Activated CD8-positive, alpha-beta memory T cell treated with anti-CD3 and anti-CD28 coated beads for 4 hours (primary cell): Measurements from ENCODE around the gene MAGI1.

ENCODE experiments used
- DNase-seq, 2 donors: peaks; one replicate each; pipeline ENCODE4 v3.0.0-alpha.2; 2020; ENCODE audit warnings: low read depth in 2 of 2

The MAGI1 gene

DNA sequence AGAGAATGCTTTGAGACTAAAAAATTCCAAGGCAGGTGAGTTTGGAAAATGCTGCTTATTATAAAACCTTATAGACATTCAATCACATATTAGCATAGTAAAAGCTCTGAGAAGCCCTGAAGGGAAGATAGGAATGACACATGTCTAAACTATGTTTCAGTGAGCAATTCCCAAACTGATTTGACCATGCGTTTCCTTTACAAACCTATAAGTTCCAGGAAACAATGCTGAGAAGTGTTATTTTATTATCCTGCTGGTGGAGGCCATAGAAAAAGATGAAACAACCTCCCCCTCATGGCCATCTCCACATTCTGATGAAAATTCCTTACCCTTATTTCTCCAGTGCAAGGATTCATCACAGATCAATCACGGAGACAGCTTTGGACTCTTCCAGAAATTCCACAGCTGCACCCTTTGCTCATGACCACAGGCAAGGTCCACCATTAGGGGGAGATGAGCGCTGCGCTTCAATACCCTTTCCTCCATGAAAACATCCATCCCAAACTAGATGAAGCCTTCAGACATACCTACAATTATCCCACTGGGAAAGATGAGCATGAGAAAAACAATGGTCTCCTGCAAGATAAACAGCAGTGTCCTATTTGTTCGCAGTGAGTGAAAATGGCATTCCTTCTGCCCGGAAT lies 372.1 kb downstream of the MAGI1 start:
- no peak for DNase-seq

DNA sequence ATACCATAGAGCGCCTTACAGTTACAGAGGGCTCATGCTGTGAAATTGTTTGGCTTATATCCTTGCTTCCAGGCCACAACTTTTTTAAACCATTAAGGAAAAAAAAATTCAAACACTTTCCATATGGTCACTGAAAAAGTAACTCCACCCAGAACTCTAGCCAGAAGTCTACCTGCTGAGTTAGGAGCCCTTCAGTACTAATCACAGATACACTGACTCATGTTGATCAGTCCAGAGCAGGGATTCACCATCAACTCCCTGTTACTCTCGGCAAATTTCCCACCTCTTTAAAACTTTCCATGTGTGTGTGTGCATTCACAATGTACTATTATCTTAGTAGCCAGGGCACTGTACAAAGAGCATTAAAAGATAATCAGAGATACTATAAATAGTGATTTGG lies 372.8 kb downstream of the MAGI1 start:
- no peak for DNase-seq

DNA sequence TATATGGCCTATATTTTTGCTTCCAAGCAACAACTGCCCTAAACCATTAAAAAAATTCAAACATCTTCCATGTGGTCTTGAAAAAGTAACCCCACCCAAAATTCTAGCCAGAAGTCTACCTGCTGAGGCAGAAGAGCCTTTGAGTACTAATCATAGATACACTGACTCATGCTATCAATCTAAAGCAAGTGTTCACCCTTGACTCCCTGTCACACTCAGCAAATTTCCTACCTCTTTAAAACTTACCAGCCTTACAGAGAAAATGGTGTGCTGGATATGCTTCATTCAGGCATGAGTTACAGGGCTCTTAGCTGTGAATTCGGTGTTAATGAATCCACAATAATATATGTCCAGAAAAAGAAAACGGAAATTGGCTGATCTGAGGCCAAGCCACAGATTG lies 373.8 kb downstream of the MAGI1 start:
- no peak for DNase-seq

DNA sequence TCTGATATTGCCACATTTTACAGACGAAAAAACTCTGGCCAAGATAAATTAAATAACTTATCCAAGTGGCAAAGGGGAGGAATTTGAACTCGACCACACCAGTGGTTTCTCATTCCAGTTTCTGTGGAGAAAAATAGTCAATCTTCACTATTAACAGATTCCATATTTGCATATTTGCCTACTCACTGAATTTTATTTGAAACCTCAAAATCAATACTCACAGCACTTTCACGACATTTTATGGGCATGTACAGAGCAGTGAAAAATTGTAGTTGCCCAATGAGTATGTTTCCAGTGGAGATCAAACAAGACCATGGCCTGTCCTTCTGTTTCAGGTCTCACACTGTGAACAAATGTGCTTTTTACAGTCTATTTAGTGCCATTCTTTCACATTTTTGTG lies 374.3 kb downstream of the MAGI1 start:
- DNase-seq = no peak

DNA sequence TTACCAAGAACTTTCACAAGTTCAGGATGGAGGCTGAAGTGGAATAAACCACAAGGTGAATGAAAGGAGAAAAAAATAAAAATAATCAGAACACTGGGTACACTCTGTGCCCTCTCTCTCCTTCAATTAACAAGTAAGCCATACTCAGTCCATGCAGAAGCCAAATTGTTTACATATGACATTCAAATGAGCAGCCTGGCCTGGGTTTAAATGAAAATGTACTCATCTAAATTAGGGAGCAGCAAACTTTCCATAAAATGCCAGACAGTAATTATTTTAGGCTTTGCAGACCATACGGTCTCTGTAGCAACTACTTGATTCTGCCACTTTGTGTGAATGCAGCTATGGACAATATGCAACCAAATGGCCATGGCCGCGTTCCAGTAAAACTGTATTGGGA lies 376.6 kb downstream of the MAGI1 start:
- no peak for DNase-seq

DNA sequence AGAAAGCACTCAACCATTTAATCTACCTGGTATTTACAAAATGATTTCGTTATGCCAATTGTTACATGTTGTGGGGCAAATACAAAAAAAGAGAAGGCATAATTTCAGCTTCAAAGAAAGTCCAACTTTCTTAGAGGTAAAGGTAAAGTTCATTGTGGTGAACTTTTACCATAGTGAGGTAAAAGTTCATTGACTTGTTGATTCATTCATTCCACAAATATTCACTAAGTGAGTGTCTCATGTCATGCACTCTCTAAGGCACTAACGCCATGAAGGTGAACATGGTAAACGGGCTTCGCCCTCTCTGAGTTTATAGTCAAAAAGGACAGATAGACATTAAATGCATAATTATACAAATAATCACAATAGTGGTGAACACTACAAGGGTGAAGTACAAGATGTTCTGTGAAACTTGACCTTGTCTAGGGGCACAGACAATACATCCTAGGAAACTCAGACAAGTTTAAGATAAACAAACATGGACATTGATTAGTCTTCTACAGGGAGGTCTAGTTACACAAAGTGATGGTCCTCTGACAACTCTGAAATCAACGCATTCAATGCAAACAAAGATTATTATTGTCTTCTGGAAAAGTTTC lies 378.6 kb downstream of the MAGI1 start:
- DNase-seq = no peak

DNA sequence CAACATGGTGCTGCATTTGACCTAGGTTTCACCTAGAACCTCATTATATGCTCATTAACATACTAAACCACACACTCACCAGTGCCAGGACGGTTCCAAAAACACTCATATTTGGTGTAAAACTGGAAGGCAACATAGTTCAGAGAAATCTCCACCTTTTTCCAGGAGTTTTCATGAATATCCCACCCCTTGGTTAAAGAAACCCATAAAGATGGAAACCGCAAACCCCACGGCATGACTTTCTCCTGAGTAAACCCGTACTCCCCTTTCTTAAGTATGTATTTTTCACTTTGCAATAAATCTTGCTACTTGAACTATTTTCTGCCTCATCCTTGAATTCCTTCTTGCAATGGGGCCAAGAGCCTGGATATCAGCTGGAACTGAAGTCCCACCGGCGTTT lies 379.3 kb downstream of the MAGI1 start:
- DNase-seq = no peak

DNA sequence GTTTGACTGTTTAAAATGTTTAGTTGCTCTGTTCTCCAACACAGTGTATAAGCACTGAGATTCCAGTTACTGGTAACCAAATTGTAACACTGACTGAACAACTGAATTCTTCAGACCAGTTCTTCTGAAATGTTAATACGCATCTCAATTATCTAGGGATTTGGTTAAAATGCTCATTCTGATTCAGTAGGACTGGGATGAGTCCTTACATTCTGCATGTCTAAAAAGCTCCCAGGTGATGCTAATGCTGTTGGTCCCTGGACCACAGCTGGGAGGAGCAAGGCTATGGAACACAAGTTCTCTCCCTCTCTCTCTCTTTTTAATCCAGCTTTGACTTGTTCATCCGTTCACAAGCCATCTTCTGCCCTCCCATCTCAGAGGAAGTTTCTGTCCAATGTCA lies 380.3 kb downstream of the MAGI1 start:
- no peak for DNase-seq

DNA sequence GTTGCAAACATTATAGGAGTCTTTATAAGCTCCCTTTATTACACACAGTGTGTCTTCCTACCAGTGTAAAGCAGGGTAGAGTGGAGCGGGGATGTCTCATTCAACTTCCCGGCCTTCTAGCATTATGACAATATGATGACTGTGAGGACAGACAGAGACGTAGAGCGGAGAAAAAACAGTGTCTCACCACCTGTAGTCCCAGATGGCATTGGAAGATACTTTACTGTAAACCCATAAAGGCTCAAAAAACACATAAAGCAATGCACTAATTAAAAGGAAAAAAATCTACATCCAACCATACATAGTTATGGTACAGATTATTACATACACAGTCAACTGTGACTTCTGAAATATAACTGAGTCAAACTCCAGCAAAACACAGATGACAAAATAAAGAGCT lies 383.7 kb downstream of the MAGI1 start:
- no peak for DNase-seq

DNA sequence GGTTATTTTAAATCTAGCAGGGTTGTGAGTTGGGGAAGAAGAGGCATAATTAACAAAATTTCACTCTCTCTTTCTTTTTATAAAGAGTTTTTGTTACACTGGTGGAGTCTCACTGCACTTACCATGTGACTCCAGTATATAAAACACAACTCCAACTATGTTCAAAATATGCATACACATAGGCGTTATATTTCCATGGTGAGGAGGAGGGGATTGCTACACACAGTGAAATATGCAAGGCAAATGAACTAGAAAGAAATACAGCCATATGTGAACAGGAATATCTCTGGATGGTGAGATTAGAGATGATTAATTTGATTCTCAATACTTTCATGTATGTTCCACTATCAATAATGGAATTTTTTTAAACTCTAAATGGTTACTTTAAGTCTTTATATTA lies 385.0 kb downstream of the MAGI1 start:
- no peak for DNase-seq

DNA sequence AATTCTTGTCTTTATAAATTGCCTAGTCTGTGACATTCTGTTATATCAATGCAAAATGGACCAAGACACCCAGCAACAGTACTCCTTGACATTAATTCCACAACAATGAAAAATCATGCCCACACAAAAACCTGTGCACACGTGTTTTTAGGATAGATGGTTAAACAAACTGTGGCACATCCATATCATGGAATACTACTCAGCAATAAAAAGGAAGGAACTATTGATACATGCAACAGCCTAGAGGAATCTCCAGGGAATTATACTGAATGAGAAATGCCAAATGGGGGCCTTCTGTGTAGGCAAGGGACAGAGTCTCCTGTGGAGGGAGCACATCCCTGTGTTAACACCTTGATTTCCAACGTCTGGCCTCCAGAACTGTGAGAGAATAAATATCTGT lies 388.5 kb downstream of the MAGI1 start:
- DNase-seq = no peak

DNA sequence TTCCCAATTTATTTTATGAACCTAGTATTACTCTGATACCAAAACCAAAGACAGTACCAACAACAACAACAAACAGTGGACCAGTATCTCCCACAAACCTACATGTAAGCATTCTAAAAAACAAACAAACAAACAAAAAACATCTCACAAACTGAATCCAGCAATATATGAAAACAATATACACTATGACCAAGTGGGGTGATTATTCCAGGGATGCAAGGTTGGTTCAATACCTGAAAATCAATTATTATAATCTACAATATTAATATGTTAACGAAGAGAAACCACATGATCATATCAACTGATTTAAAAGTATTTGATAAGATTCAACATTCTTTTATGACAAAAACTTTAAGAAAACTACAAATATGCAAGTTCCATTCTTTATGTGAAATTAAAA lies 391.3 kb downstream of the MAGI1 start:
- no peak for DNase-seq

DNA sequence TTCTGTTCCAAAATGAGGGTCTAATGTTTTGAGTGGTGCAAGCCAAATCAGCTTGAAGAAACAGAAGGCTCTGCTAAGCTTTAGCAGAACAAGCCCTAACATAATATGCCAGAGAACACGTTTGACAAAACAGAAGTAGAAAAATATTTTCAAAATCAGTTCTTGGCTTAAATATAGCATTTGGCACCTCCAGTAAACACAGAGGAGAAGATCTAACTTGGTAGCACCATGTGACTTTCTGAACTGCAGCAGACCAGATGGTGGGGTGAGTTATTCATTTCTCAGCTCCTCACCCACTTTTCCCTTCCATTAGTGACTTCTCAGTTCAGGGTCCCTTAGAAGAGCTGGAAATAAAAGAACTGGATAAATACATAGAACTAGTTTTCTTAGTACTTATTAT lies 395.8 kb downstream of the MAGI1 start:
- no peak for DNase-seq

DNA sequence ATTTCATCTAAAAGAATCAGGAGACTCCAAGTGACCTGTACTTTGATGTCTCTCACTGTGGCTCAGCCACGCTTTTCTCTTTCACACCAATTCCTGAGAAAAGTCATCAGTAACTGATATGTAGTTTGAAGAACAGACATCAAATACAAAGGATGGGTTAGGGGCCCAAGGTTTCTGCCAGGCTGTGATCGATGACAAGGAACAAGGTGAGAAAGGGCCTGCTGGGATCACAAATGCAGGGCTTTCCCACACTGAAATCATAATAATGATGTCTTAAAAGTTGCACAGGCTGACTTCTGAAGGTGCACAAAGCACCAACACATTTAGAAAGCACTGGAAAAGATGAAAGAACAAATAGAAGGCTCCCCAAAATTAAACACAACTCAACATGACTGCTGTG lies 396.9 kb downstream of the MAGI1 start:
- no peak for DNase-seq

DNA sequence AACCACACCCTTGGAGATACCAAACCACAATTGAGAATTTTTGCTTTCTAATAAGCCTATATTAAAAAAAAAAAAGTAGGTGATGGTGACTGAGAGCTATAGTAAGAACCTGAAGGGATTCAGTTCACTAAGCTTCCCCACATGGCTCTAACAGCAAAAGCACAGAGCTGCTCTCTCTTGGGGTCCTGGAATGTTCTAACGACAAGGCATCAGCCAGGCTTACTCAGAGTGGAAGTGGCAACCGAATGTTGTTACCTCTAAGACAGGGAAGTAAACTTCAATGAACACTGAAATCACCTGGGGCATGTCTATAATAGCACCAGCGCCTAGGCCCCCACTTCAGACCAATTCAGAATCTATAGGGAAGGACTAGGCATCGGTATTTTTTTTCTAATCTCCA lies 397.7 kb downstream of the MAGI1 start:
- no peak for DNase-seq

DNA sequence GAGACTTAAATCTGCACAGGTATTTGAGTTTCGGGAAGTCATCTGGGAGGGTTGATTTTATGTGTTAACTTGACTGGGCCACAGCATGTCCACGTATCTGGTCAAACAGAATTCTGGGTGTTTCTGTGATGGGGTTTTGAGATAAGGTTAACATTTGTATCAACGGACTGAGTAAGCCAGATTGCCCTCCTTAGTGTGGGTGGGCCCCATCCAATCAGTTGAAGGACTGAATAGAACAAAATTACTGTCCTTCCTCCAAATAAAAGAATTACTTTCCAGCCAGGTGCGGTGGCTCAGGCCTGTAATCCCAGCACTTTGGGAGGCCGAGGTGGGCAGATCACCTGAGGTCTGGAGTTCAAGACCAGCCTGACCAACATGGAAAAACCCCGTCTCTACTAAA lies 399.3 kb downstream of the MAGI1 start:
- no peak for DNase-seq

DNA sequence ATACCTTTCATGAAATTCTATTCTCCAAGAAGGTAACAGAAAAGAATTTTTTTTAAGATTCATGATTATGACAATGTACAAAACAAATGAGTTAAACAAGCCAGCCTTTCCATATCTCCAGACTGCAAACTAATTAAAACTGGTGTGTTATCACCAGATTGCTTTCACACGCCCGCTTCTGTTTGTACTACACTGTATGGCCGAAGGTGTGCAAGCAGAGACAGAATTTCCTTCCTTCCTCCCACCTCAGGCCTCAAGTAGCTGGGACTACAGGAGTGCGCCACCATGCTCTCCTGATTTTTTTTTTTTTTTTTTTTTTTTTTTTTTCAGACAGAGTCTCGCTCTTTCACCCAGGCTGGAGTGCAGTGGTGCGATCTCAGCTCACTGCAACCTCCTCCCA lies 400.4 kb downstream of the MAGI1 start:
- DNase-seq = no peak

DNA sequence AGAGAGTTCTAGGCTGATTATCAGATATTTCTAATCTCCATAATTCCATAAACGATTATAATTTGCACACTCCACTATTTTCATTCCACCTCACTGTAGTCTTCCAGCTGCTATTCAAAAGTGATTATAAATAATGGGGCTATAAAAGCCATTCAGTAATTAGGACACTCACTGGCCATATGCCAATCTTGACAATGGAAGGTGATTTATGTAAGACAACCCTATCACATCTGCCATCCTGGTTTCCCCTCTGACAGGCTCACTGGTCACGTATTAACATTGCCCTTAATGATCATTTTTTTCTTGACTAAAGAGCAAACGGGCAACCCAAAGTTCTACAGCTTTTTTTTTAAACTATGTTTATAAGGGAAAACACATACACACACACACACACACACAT lies 402.4 kb downstream of the MAGI1 start:
- no peak for DNase-seq

DNA sequence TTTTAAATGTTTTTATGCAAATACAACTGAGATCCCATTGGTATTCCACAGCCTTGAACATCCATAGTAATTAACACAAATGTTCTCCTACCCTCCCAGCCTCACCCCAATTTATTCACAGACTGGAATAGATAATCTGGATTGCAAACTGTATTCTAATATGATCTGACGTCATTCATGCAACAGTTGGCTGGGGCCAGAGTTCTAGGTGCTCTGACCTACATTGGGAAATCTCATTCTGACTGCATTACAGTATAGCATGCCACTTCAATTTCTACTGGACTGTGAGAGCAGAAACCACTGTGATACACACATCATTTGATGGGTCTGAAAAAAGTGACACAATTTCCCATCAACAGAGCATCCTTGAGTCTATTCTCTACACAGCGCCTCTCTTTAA lies 403.1 kb downstream of the MAGI1 start:
- no peak for DNase-seq

DNA sequence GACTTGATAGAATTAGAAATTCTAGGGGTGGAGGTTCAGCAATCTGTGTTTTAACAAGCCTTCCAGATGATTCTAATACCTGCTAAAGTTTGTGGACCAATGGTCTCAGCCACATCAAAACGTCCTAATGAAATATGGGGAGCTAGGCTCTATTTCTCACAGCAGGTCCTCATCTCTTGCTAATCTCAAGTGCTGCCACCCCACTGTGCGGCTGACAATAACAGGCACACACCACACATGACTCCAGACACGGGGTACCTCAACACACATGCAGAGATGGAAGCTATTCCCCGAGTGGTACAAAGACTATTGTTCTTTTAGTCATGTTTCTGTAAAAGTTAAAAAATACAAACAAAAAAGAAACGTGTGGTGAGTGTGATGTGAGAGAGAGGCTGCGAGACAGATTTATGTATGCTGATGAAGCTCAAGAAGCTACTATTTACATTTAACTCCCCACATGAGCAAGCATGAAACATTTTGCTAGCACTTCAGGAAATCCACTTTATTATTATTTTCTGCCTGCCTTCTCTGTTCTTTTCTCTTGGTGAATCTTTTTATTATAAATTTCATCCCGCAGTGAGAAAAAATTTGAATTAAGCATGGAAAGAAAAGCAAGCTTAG lies 405.6 kb downstream of the MAGI1 start:
- DNase-seq = no peak

DNA sequence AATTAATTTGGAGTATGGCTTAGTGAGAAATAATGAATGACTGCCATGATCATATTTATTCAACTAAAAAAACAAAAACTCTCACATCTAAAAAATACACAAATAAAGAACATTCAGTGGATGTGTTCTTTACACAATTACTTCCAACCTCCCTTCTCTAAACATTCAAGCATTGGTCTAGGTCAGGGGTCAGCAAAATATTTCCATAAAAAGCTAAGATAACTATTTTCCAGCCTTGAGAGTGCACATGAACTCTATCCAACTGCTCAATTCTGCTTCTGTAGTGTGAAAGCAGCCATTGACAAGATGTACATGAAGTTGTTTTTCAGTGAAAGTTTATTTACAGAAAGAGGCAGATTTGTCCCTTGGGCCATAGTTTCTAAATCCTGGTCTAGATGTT lies 406.3 kb downstream of the MAGI1 start:
- DNase-seq = no peak

DNA sequence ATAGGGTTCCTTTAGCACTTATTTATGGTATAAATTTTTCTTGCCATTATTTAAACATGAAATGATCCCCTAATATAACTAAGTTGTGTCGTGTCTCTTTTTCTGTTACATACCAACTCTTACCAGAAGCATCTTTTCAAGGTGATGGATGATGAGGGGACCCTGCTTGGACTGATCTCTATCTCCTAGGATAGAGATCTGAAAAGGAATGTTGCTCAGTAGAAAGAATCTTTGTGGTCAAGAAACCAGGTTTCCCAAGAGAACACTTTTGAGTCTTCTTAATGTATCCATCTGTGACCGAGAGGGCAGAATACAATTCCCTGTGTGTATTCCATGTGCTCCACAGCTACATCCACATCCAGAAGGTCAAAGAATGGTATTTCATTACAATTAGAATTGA lies 409.7 kb downstream of the MAGI1 start:
- no peak for DNase-seq

DNA sequence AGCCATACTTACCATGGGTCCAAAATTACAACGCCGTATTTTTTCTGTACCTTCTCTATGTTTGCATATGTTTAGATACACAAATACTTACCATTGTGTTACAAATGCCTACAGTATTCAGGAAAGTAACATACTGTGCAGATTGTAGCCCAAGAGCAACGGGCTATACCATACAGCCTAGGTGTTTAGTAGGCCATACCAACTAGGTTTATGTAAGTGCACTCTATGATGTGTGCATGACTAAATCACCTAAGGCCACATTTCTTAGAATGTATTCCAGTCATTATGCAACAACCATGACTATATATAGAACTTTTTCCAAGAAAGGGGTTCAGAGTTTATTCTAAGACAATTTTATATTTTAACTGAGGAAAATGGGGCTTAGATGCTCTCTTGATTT lies 411.7 kb downstream of the MAGI1 start:
- DNase-seq = no peak

DNA sequence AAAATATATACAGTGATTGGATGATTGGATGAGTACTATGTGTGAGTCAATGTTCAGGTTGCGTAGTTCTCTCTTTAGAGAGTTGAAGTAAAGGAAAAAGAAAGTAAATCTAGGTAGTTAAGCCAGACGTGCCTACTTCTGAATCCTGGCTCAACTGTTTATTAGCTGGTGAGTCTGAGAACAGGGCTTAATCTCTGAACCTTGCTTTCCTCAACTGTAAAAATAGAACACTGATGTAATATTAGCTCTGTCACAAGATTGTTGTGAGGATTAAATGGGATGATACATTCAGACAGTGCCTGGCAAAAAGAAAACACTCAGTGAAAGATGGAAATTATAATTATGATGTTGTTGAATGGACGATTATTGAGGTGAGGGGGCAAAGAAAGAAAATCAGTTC lies 413.4 kb downstream of the MAGI1 start:
- no peak for DNase-seq
